ENCODE results near the gene TXN2. TPM values are rescaled to one million over a fixed set of nuclear protein-coding genes. Genes with fewer than 3 reads are reported as not detected.

TXN2 gene
- 9.9 and 70.0 TPM in 2 replicates for total RNA-seq

GRCh38 chr22:36481393-36482168 is at the start of gene TXN2:
TXN2 (minus strand) TSS chr22:36481640; CDS start chr22:36480837, 803 bp downstream.

GRCh38 chr22:36528795-36529751 is 47.6 kb upstream of the TXN2 start, which contains the start of gene EIF3D:
EIF3D (minus strand) TSS chr22:36529166; CDS start chr22:36526121, 3,045 bp downstream.

GRCh38 chr22:36506637-36507517 is 25.4 kb upstream of the TXN2 start, which contains the start of gene FOXRED2:
FOXRED2 (minus strand) TSS chr22:36507040; CDS start chr22:36506422, 618 bp downstream.

Other genes with a start within 250 kb of the TXN2 start
- 49.6 and 75.5 TPM in 2 replicates for gene APOL2, start 242.1 kb downstream of the TXN2 start, total RNA-seq
- gene APOL1, start 228.5 kb downstream of the TXN2 start, total RNA-seq = 28.0 and 85.1 TPM in 2 replicates
- 669 and 717 TPM in 2 replicates for gene MYH9, start 93.7 kb downstream of the TXN2 start, total RNA-seq
- 3.4 and 7.1 TPM in 2 replicates for gene FOXRED2, start 25.4 kb upstream of the TXN2 start, total RNA-seq
- gene EIF3D, start 47.5 kb upstream of the TXN2 start, total RNA-seq = 477 and 524 TPM in 2 replicates
- not detected in 2 replicates for gene CACNG2, start 222.1 kb upstream of the TXN2 start, total RNA-seq